Endothelial cell (in vitro differentiated cells): ENCODE data around the gene MISP. TPM values are rescaled to one million over a fixed set of nuclear protein-coding genes. Genes with fewer than 3 reads are reported as not detected.

Source experiments
- DNase-seq: peaks from one replicate; pipeline ENCODE4 v3.0.0; 2021; ENCODE audit warnings: low spot score
- H3K27ac Mint-ChIP-seq: one replicate; pipeline ENCODE4 v1.8.0; 2021; ENCODE audit warnings: mixed read lengths, inconsistent platforms; ENCODE audit not compliant: unreplicated experiment
- H3K27me3 Mint-ChIP-seq: one replicate; pipeline ENCODE4 v1.8.0; 2021; ENCODE audit warnings: mild to moderate bottlenecking, moderate library complexity, mixed read lengths, inconsistent platforms; ENCODE audit not compliant: unreplicated experiment
- H3K36me3 Mint-ChIP-seq: one replicate; pipeline ENCODE4 v1.8.0; 2021; ENCODE audit warnings: mild to moderate bottlenecking, low read depth, mixed read lengths, inconsistent platforms; ENCODE audit not compliant: unreplicated experiment
- H3K4me1 Mint-ChIP-seq: one replicate; pipeline ENCODE4 v1.8.0; 2021; ENCODE audit warnings: mild to moderate bottlenecking, mixed read lengths, inconsistent platforms; ENCODE audit not compliant: unreplicated experiment
- H3K4me3 Mint-ChIP-seq: one replicate; pipeline ENCODE4 v1.8.0; 2021; ENCODE audit warnings: mild to moderate bottlenecking, mixed read lengths, inconsistent platforms; ENCODE audit not compliant: unreplicated experiment
- H3K9me3 Mint-ChIP-seq: one replicate; pipeline ENCODE4 v1.8.0; 2021; ENCODE audit warnings: mixed read lengths, inconsistent platforms; ENCODE audit not compliant: unreplicated experiment
- total RNA-seq: library from RNA; stranded (reverse); fragmentation: NEBNext Ultra II Directional; extraction: Animal tissue kit (Norgen Biotek cat#: 25700); gene quantifications from one replicate; pipeline ENCODE4 v1.2.1, GENCODE V29; 2021; ENCODE audit not compliant: unreplicated experiment
- TF ChIP-seq, protein P1 (sequence below): fragments of 200-600 bp; sonication (generic); IDR thresholded peaks from one replicate; pipeline ENCODE4 v1.5.0; 2021; ENCODE audit warnings: antibody characterized with exemption; ENCODE audit not compliant: unreplicated experiment

MISP gene
- total RNA-seq, 1 donor from 2014 or later: not detected

DNA sequence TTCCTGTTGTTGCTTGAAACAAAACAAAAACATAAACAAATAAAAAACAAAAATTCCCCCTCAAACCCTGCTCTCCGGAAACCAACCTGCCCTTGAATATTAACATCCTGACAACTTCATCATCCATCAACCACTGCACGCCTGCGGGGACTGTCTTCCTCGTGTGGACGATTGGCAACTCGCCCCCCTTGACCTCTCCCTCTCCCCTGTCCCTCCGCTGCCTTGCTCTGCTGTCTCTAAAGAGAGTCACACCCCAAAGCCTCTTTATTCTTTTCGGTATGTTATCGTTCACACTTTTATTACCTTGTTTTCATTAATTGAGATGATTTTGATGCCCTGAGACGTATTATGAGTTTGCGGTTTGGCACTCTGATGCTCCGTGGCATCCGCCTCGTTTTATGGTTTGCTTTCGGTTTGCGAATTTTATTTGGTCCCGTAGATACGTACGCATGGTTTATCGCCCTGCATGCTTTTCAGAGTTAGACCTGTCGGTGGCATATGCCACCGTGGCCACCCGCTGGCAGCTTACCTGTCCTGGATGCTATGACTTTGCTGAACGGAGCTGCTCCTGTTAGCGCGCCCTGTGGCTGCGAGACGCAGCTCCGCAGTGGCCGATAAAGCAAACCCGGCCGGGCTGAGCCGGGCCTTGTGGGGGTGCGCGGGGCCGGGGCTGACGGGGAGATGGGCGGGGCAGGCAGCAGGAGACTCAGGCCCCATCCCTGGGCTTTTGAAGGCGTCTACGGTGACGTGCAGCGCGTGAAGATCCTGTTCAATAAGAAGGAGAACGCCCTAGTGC is 56.9 kb downstream of the MISP start:
- TF ChIP-seq, protein P1, sequence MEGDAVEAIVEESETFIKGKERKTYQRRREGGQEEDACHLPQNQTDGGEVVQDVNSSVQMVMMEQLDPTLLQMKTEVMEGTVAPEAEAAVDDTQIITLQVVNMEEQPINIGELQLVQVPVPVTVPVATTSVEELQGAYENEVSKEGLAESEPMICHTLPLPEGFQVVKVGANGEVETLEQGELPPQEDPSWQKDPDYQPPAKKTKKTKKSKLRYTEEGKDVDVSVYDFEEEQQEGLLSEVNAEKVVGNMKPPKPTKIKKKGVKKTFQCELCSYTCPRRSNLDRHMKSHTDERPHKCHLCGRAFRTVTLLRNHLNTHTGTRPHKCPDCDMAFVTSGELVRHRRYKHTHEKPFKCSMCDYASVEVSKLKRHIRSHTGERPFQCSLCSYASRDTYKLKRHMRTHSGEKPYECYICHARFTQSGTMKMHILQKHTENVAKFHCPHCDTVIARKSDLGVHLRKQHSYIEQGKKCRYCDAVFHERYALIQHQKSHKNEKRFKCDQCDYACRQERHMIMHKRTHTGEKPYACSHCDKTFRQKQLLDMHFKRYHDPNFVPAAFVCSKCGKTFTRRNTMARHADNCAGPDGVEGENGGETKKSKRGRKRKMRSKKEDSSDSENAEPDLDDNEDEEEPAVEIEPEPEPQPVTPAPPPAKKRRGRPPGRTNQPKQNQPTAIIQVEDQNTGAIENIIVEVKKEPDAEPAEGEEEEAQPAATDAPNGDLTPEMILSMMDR: no peak
- DNase-seq: no peak
- no peaks in the 10 kb centered on the region for H3K9me3 Mint-ChIP-seq
- peaks cover 9% of the 10 kb centered on the region for H3K4me1 Mint-ChIP-seq
- peak overlapping the region; percentile 82 for H3K4me3 Mint-ChIP-seq
- H3K36me3 Mint-ChIP-seq: peaks cover 28% of the 10 kb centered on the region
- peaks cover 31% of the 10 kb centered on the region for H3K27me3 Mint-ChIP-seq
- peak overlapping the region; percentile 68 for H3K27ac Mint-ChIP-seq

DNA sequence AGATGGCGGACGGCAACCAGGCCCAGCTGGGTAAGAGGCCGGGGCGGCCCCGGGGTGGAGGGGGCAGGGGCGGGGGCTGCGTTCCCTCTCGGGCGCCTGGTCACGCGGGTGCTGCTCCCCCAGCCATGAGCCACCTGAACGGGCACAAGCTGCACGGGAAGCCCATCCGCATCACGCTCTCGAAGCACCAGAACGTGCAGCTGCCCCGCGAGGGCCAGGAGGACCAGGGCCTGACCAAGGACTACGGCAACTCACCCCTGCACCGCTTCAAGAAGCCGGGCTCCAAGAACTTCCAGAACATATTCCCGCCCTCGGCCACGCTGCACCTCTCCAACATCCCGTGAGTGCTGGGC is 57.5 kb downstream of the MISP start:
- Mint-ChIP-seq H3K9me3 (no peaks in the 10 kb centered on the region), H3K27ac (no peak overlapping the region), H3K36me3 (peaks cover 28% of the 10 kb centered on the region), H3K4me1 (peaks cover 8% of the 10 kb centered on the region), H3K27me3 (peaks cover 25% of the 10 kb centered on the region), H3K4me3 (no peak overlapping the region)
- no peak for DNase-seq
- TF ChIP-seq, protein P1: no peak

DNA sequence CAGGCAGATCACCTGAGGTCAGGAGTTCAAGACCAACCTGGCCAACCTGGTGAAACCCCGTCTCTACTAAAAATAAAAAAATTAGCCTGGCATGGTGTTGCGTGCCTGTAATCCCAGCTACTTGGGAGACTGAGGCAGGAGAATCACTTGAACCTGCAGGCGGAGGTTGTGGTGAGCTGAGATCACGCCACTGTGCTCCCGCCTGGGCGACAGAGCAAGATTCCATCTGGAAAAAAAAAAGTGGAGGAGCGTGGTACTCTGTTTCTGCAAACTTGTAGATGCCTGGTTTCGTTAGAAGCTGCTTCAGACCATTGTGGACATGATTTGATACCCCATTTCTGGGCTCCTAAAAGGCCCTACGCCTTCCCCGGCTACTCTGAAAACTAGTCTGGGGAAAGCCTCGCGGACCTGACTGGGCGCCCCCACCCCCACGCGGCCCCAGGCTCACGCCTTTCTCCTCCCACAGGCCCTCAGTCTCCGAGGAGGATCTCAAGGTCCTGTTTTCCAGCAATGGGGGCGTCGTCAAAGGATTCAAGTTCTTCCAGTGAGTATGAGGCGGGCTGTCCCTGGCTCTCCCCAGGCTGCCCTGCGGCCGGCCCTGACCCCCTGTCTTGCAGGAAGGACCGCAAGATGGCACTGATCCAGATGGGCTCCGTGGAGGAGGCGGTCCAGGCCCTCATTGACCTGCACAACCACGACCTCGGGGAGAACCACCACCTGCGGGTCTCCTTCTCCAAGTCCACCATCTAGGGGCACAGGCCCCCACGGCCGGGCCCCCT is 59.4 kb downstream of the MISP start:
- peaks cover 30% of the 10 kb centered on the region for H3K27me3 Mint-ChIP-seq
- TF ChIP-seq, protein P1: no peak
- H3K4me1 Mint-ChIP-seq: peaks cover 8% of the 10 kb centered on the region
- peaks cover 34% of the 10 kb centered on the region for H3K36me3 Mint-ChIP-seq
- H3K27ac Mint-ChIP-seq: no peak overlapping the region
- no peak for DNase-seq
- no peaks in the 10 kb centered on the region for H3K9me3 Mint-ChIP-seq
- H3K4me3 Mint-ChIP-seq: no peak overlapping the region

DNA sequence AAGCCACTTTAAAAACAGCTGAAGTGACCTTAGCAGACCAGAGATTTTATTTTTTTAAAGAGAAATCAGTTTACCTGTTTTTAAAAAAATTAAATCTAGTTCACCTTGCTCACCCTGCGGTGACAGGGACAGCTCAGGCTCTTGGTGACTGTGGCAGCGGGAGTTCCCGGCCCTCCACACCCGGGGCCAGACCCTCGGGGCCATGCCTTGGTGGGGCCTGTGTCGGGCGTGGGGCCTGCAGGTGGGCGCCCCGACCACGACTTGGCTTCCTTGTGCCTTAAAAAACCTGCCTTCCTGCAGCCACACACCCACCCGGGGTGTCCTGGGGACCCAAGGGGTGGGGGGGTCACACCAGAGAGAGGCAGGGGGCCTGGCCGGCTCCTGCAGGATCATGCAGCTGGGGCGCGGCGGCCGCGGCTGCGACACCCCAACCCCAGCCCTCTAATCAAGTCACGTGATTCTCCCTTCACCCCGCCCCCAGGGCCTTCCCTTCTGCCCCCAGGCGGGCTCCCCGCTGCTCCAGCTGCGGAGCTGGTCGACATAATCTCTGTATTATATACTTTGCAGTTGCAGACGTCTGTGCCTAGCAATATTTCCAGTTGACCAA is 60.1 kb downstream of the MISP start:
- Mint-ChIP-seq H3K4me3 (no peak overlapping the region), H3K27me3 (peaks cover 32% of the 10 kb centered on the region), H3K4me1 (peaks cover 11% of the 10 kb centered on the region), H3K9me3 (no peaks in the 10 kb centered on the region), H3K27ac (peak overlapping the region; percentile 9), H3K36me3 (peaks cover 37% of the 10 kb centered on the region)
- no peak for DNase-seq
- TF ChIP-seq, protein P1: no peak
